ENCODE measurements around the gene CLCN1. TPM values are rescaled to one million over a fixed set of nuclear protein-coding genes. Genes with fewer than 3 reads are reported as not detected.

CLCN1 gene
- total RNA-seq, 1 donor from 2014 or later, result 4.7 TPM

DNA sequence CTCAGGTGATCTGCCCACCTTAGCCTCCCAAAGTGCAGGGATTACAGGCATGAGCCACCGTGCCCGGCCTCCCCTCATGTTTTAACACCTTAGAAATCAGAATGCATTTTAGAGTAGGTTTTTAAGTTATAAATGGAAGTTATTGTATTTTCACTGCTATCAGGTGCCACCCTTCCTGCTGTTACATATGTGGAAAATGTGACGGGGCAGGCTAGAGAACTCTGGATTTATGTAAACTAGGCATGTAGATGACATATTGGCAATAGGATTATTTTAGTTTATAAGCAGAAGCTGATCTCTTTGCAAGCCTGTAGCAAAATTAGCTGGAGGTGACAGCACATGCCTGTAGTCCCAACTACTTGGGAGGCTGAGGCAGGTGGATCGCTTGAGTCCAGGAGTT lies 25.6 kb upstream of the CLCN1 start:
- H3K27me3 ChIP-seq (ENCODE audit: control insufficient read depth in 3 of 3, insufficient read depth in 3 of 3, low read length in 3 of 3), result no peaks in the 10 kb centered on the region
- H3K4me1 ChIP-seq (ENCODE audit: control insufficient read depth in 3 of 3, insufficient read depth in 3 of 3, low read length in 3 of 3), result peaks cover 15 to 30% (median 17%) of the 10 kb centered on the region in 3 donors
- peaks cover 22 to 36% (median 33%) of the 10 kb centered on the region in 3 donors for H3K36me3 ChIP-seq (ENCODE audit: control insufficient read depth in 3 of 3, insufficient read depth in 3 of 3, low read length in 3 of 3)
- H3K27ac ChIP-seq (ENCODE audit: low read depth, low read length), result no peak overlapping the region
- peak overlapping the region in 1 of 3 donors; percentile 15 for H3K4me3 ChIP-seq (ENCODE audit: low read length in 3 of 3)
- H3K9ac ChIP-seq (ENCODE audit: low read depth in 1 of 3, low read length in 3 of 3), result peak overlapping the region in 1 of 3 donors; percentile 5
- H3K9me3 ChIP-seq (ENCODE audit: control insufficient read depth in 3 of 3, low read length in 3 of 3), result no peaks in the 10 kb centered on the region

DNA sequence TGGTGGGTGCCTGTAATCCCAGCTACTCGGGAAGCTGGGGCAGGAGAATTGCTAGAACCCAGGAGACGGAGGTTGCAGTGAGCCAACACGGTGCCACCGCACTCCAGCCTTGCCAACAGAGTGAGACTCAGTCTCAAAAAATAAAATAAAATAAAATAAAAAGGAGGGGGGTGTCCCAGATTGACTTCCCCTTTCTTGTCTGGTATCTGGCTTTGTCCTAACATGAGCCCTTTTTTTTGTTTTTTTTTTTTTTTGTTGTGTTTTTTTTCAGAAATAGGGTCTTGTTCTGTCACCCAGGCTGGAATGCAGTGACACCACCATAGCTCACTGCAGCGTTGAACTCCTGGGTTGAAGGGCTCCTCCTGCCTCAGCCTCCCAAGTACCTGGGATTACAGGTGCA lies 23.0 kb upstream of the CLCN1 start:
- no peaks in the 10 kb centered on the region for H3K27me3 ChIP-seq (ENCODE audit: control insufficient read depth in 3 of 3, insufficient read depth in 3 of 3, low read length in 3 of 3)
- H3K4me3 ChIP-seq (ENCODE audit: low read length in 3 of 3), result no peak overlapping the region
- H3K36me3 ChIP-seq (ENCODE audit: control insufficient read depth in 3 of 3, insufficient read depth in 3 of 3, low read length in 3 of 3), result peaks cover 27 to 45% (median 44%) of the 10 kb centered on the region in 3 donors
- peaks cover 11 to 40% (median 13%) of the 10 kb centered on the region in 3 donors for H3K4me1 ChIP-seq (ENCODE audit: control insufficient read depth in 3 of 3, insufficient read depth in 3 of 3, low read length in 3 of 3)
- no peaks in the 10 kb centered on the region for H3K9me3 ChIP-seq (ENCODE audit: control insufficient read depth in 3 of 3, low read length in 3 of 3)
- no peak overlapping the region for H3K27ac ChIP-seq (ENCODE audit: low read depth, low read length)
- no peak overlapping the region for H3K9ac ChIP-seq (ENCODE audit: low read depth in 1 of 3, low read length in 3 of 3)

DNA sequence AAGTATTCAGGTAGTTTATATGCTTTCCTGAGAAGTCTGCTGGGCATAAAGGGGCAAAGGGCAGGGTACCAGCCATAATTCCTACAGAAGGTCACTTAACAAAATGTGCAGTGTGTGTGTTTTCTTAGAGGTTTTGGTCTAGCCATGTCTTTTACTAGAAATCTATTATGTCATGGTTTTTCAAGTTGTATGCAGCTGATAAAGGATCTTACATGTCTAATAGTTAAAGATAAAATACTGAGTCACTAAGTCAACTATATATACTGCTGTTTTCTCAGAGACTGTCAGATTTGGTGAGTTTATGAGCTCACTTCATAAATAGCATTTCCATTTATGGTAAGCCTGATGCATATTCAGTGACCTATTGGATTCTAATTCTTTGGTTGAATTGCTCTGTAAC lies 20.0 kb upstream of the CLCN1 start:
- H3K27me3 ChIP-seq (ENCODE audit: control insufficient read depth in 3 of 3, insufficient read depth in 3 of 3, low read length in 3 of 3), result no peaks in the 10 kb centered on the region
- H3K4me1 ChIP-seq (ENCODE audit: control insufficient read depth in 3 of 3, insufficient read depth in 3 of 3, low read length in 3 of 3), result peaks cover 0 to 20% (median 3%) of the 10 kb centered on the region in 3 donors
- H3K9me3 ChIP-seq (ENCODE audit: control insufficient read depth in 3 of 3, low read length in 3 of 3), result no peaks in the 10 kb centered on the region
- no peak overlapping the region for H3K9ac ChIP-seq (ENCODE audit: low read depth in 1 of 3, low read length in 3 of 3)
- peaks cover 45 to 67% (median 65%) of the 10 kb centered on the region in 3 donors for H3K36me3 ChIP-seq (ENCODE audit: control insufficient read depth in 3 of 3, insufficient read depth in 3 of 3, low read length in 3 of 3)
- no peak overlapping the region for H3K27ac ChIP-seq (ENCODE audit: low read depth, low read length)
- no peak overlapping the region for H3K4me3 ChIP-seq (ENCODE audit: low read length in 3 of 3)

DNA sequence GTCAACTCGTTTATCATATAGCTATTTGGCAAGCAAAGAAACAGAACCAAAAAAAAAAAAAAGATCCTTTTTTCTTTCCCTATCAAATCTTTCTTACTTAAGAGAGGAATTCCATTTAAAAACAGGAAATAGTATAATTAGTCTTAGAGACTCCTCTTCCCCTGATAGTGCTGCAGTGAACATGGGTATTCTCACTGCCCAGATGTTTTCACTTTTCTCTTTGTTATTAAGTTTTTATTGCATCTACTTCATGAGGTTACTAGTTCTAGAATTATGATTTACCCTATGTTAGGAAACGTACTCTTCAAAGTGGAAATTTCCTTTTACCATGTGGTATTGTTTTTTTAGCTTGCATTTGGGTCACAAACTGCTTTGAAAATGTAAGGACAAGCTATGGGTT lies 19.2 kb upstream of the CLCN1 start:
- Histone ChIP-seq H3K36me3 (ENCODE audit: control insufficient read depth in 3 of 3, insufficient read depth in 3 of 3, low read length in 3 of 3) (peaks cover 51 to 74% (median 73%) of the 10 kb centered on the region in 3 donors), H3K9ac (ENCODE audit: low read depth in 1 of 3, low read length in 3 of 3) (peak overlapping the region in 1 of 3 donors; percentile 28), H3K9me3 (ENCODE audit: control insufficient read depth in 3 of 3, low read length in 3 of 3) (no peaks in the 10 kb centered on the region), H3K27me3 (ENCODE audit: control insufficient read depth in 3 of 3, insufficient read depth in 3 of 3, low read length in 3 of 3) (no peaks in the 10 kb centered on the region), H3K4me1 (ENCODE audit: control insufficient read depth in 3 of 3, insufficient read depth in 3 of 3, low read length in 3 of 3) (peaks cover 0 to 20% (median 3%) of the 10 kb centered on the region in 3 donors), H3K27ac (ENCODE audit: low read depth, low read length) (peak overlapping the region; percentile 10), H3K4me3 (ENCODE audit: low read length in 3 of 3) (no peak overlapping the region)

DNA sequence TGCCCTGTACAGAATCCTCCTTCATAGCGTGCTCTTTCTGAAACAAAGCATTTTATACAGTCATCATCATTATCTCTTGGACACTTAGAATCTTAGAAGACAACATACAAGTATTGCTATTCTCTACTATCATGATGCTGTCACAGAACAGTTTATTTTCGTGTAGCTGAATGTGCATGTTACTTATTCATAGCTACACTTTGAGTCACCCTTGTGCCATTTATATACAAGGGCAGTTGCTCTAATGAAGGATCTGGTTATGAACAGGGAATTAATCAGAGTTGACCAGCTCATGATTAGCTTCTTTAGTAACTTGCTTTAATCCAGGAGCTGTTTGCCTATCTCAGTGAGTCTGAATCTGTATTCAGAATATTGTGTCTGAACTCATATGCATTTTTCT lies 16.6 kb upstream of the CLCN1 start:
- Histone ChIP-seq H3K36me3 (ENCODE audit: control insufficient read depth in 3 of 3, insufficient read depth in 3 of 3, low read length in 3 of 3) (peaks cover 44 to 74% (median 71%) of the 10 kb centered on the region in 3 donors), H3K4me1 (ENCODE audit: control insufficient read depth in 3 of 3, insufficient read depth in 3 of 3, low read length in 3 of 3) (peaks cover 0 to 20% (median 3%) of the 10 kb centered on the region in 3 donors), H3K27ac (ENCODE audit: low read depth, low read length) (peak overlapping the region; percentile 9), H3K9me3 (ENCODE audit: control insufficient read depth in 3 of 3, low read length in 3 of 3) (no peaks in the 10 kb centered on the region), H3K4me3 (ENCODE audit: low read length in 3 of 3) (no peak overlapping the region), H3K27me3 (ENCODE audit: control insufficient read depth in 3 of 3, insufficient read depth in 3 of 3, low read length in 3 of 3) (no peaks in the 10 kb centered on the region), H3K9ac (ENCODE audit: low read depth in 1 of 3, low read length in 3 of 3) (no peak overlapping the region)

DNA sequence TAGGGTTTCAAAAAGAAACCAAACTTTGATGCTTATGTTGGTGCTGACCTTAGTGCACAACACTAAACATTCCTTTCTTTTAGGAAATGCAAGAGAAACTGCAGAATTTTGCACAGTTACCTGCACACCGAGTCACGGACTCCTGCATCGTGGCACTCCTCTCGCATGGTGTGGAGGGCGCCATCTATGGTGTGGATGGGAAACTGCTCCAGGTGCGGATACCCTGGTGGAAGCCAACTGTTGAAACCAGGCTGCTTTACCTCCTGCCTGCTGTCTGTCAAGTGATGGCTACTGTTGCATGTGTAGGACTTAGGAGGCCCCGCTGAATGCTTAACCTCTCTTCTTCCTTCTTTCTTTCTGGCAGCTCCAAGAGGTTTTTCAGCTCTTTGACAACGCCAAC lies 16.1 kb upstream of the CLCN1 start:
- H3K36me3 ChIP-seq (ENCODE audit: control insufficient read depth in 3 of 3, insufficient read depth in 3 of 3, low read length in 3 of 3), result peaks cover 46 to 74% (median 71%) of the 10 kb centered on the region in 3 donors
- H3K4me3 ChIP-seq (ENCODE audit: low read length in 3 of 3), result no peak overlapping the region
- peaks cover 0 to 20% (median 3%) of the 10 kb centered on the region in 3 donors for H3K4me1 ChIP-seq (ENCODE audit: control insufficient read depth in 3 of 3, insufficient read depth in 3 of 3, low read length in 3 of 3)
- peak overlapping the region; percentile 9 for H3K27ac ChIP-seq (ENCODE audit: low read depth, low read length)
- H3K9ac ChIP-seq (ENCODE audit: low read depth in 1 of 3, low read length in 3 of 3), result no peak overlapping the region
- no peaks in the 10 kb centered on the region for H3K9me3 ChIP-seq (ENCODE audit: control insufficient read depth in 3 of 3, low read length in 3 of 3)
- no peaks in the 10 kb centered on the region for H3K27me3 ChIP-seq (ENCODE audit: control insufficient read depth in 3 of 3, insufficient read depth in 3 of 3, low read length in 3 of 3)

GRCh38 chr7:143300959-143301935 lies 14.7 kb upstream of the CLCN1 start:
- no peak overlapping the region for H3K9ac ChIP-seq (ENCODE audit: low read depth in 1 of 3, low read length in 3 of 3)
- no peak overlapping the region for H3K4me3 ChIP-seq (ENCODE audit: low read length in 3 of 3)
- H3K9me3 ChIP-seq (ENCODE audit: control insufficient read depth in 3 of 3, low read length in 3 of 3), result no peaks in the 10 kb centered on the region
- no peak overlapping the region for H3K27ac ChIP-seq (ENCODE audit: low read depth, low read length)
- H3K36me3 ChIP-seq (ENCODE audit: control insufficient read depth in 3 of 3, insufficient read depth in 3 of 3, low read length in 3 of 3), result peaks cover 50 to 77% (median 69%) of the 10 kb centered on the region in 3 donors
- no peaks in the 10 kb centered on the region for H3K27me3 ChIP-seq (ENCODE audit: control insufficient read depth in 3 of 3, insufficient read depth in 3 of 3, low read length in 3 of 3)
- H3K4me1 ChIP-seq (ENCODE audit: control insufficient read depth in 3 of 3, insufficient read depth in 3 of 3, low read length in 3 of 3), result peaks cover 0 to 13% (median 2%) of the 10 kb centered on the region in 3 donors

DNA sequence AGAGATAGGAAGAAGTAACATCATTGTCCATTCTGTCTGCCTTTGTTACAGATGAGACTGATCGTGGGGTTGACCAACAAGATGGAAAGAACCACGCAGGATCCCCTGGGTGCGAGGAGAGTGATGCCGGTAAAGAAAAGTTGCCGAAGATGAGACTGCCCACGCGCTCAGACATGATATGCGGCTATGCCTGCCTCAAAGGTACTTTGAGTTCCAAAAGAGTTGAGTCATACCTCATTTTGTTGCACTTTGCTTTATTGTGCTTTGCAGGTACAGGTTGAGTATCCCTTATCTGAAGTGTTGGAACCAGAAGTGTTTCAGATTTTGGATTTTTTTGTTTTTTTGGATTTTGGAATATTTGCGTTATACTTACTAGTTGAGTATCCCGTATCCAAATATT lies 12.2 kb upstream of the CLCN1 start:
- Histone ChIP-seq H3K27ac (ENCODE audit: low read depth, low read length) (no peak overlapping the region), H3K27me3 (ENCODE audit: control insufficient read depth in 3 of 3, insufficient read depth in 3 of 3, low read length in 3 of 3) (no peaks in the 10 kb centered on the region), H3K9ac (ENCODE audit: low read depth in 1 of 3, low read length in 3 of 3) (no peak overlapping the region), H3K4me1 (ENCODE audit: control insufficient read depth in 3 of 3, insufficient read depth in 3 of 3, low read length in 3 of 3) (peaks cover 5 to 13% (median 7%) of the 10 kb centered on the region in 3 donors), H3K4me3 (ENCODE audit: low read length in 3 of 3) (no peak overlapping the region), H3K36me3 (ENCODE audit: control insufficient read depth in 3 of 3, insufficient read depth in 3 of 3, low read length in 3 of 3) (peaks cover 49 to 74% (median 73%) of the 10 kb centered on the region in 3 donors), H3K9me3 (ENCODE audit: control insufficient read depth in 3 of 3, low read length in 3 of 3) (no peaks in the 10 kb centered on the region)

DNA sequence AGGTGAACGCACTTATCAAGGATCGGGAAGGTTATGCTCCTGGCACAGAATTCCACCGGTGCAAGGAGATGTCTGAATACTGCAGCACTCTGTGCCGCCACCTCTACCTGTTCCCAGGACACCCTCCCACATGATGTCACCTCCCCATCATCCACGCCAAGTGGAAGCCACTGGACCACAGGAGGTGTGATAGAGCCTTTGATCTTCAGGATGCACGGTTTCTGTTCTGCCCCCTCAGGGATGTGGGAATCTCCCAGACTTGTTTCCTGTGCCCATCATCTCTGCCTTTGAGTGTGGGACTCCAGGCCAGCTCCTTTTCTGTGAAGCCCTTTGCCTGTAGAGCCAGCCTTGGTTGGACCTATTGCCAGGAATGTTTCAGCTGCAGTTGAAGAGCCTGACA lies 11.0 kb upstream of the CLCN1 start:
- no peaks in the 10 kb centered on the region for H3K9me3 ChIP-seq (ENCODE audit: control insufficient read depth in 3 of 3, low read length in 3 of 3)
- H3K4me1 ChIP-seq (ENCODE audit: control insufficient read depth in 3 of 3, insufficient read depth in 3 of 3, low read length in 3 of 3), result peaks cover 9 to 11% (median 11%) of the 10 kb centered on the region in 3 donors
- no peak overlapping the region for H3K4me3 ChIP-seq (ENCODE audit: low read length in 3 of 3)
- H3K36me3 ChIP-seq (ENCODE audit: control insufficient read depth in 3 of 3, insufficient read depth in 3 of 3, low read length in 3 of 3), result peaks cover 44 to 70% (median 63%) of the 10 kb centered on the region in 3 donors
- no peak overlapping the region for H3K27ac ChIP-seq (ENCODE audit: low read depth, low read length)
- no peaks in the 10 kb centered on the region for H3K27me3 ChIP-seq (ENCODE audit: control insufficient read depth in 3 of 3, insufficient read depth in 3 of 3, low read length in 3 of 3)
- H3K9ac ChIP-seq (ENCODE audit: low read depth in 1 of 3, low read length in 3 of 3), result no peak overlapping the region

Data from skeletal muscle tissue (tissue), 4 donors.